ENCODE data around the gene RYR3. TPM values are rescaled to one million over a fixed set of nuclear protein-coding genes. Genes with fewer than 3 reads are reported as not detected.

The RYR3 gene
- total and polyA plus RNA-seq, 2 donors (not counting 1 experiment from before 2014, with no cell fraction given) = 0.17 TPM; not detected in 1

GRCh38 chr15:33344530-33344929 lies 33.8 kb downstream of the RYR3 start:
- Histone ChIP-seq H3K27ac (ENCODE audit: insufficient read depth, low read length) (no peak overlapping the region), H3K9ac (ENCODE audit: insufficient read depth, low read length) (no peak overlapping the region), H4K20me1 (ENCODE audit: control insufficient read depth, extremely low read depth, insufficient read depth, low read length) (no peaks in the 10 kb centered on the region), H3K27me3 (ENCODE audit: control insufficient read depth, insufficient read depth, low read length) (no peaks in the 10 kb centered on the region), H3K79me2 (ENCODE audit: control insufficient read depth, insufficient read depth, low read length) (no peaks in the 10 kb centered on the region), H3K9me3 (ENCODE audit: control insufficient read depth, insufficient read depth, low read depth, low read length) (no peaks in the 10 kb centered on the region), H3K4me2 (ENCODE audit: extremely low read depth, insufficient read depth, low read length) (no peak overlapping the region), H3K36me3 (ENCODE audit: control insufficient read depth, insufficient read depth, low read length) (no peaks in the 10 kb centered on the region), H3K4me1 (ENCODE audit: control insufficient read depth, extremely low read depth, insufficient read depth, low read length) (no peaks in the 10 kb centered on the region), H2AFZ (ENCODE audit: low read length) (no peak overlapping the region), H3K4me3 (replicated peaks in 1 of 4; ENCODE audit: control extremely low read depth in 1 of 4, insufficient read depth in 1 of 4, low read depth in 3 of 4, low read length in 4 of 4) (no peak overlapping the region)
- no peak for TF ChIP-seq CTCF (conservative IDR thresholded peaks at IDR 0.05 in 1 of 2, IDR thresholded peaks at IDR 0.05 in 1 of 2; ENCODE audit: low read depth in 1 of 2, low read length in 2 of 2)
- no peak for TF ChIP-seq EZH2 (IDR thresholded peaks at IDR 0.05; ENCODE audit: low read length, missing control alignments)
- DNase-seq (ENCODE audit: low read depth in 2 of 2) = no peak

- no peaks in the 10 kb centered on the region for H3K27me3 ChIP-seq (ENCODE audit: control insufficient read depth, insufficient read depth, low read length)
- H3K9me3 ChIP-seq (ENCODE audit: control insufficient read depth, insufficient read depth, low read depth, low read length) = no peaks in the 10 kb centered on the region
These were observed 43.6 kb downstream of the RYR3 start for GRCh38 chr15:33354411-33354810.

GRCh38 chr15:33357845-33358244 lies 47.1 kb downstream of the RYR3 start:
- Histone ChIP-seq H3K4me1 (ENCODE audit: control insufficient read depth, extremely low read depth, insufficient read depth, low read length) (no peaks in the 10 kb centered on the region), H2AFZ (ENCODE audit: low read length) (no peak overlapping the region), H3K9ac (ENCODE audit: insufficient read depth, low read length) (no peak overlapping the region), H3K79me2 (ENCODE audit: control insufficient read depth, insufficient read depth, low read length) (no peaks in the 10 kb centered on the region), H3K36me3 (ENCODE audit: control insufficient read depth, insufficient read depth, low read length) (no peaks in the 10 kb centered on the region), H3K27ac (ENCODE audit: insufficient read depth, low read length) (no peak overlapping the region), H3K4me2 (ENCODE audit: extremely low read depth, insufficient read depth, low read length) (no peak overlapping the region), H3K4me3 (replicated peaks in 1 of 4; ENCODE audit: control extremely low read depth in 1 of 4, insufficient read depth in 1 of 4, low read depth in 3 of 4, low read length in 4 of 4) (no peak overlapping the region), H3K9me3 (ENCODE audit: control insufficient read depth, insufficient read depth, low read depth, low read length) (no peaks in the 10 kb centered on the region), H3K27me3 (ENCODE audit: control insufficient read depth, insufficient read depth, low read length) (no peaks in the 10 kb centered on the region), H4K20me1 (ENCODE audit: control insufficient read depth, extremely low read depth, insufficient read depth, low read length) (no peaks in the 10 kb centered on the region)
- TF ChIP-seq EZH2 (IDR thresholded peaks at IDR 0.05; ENCODE audit: low read length, missing control alignments) (no peak), CTCF (conservative IDR thresholded peaks at IDR 0.05 in 1 of 2, IDR thresholded peaks at IDR 0.05 in 1 of 2; ENCODE audit: low read depth in 1 of 2, low read length in 2 of 2) (no peak)
- DNase-seq (ENCODE audit: low read depth in 2 of 2) = no peak

More at GRCh38 chr15:33354411-33354810, 43.6 kb downstream of the RYR3 start:
- H3K27ac ChIP-seq (ENCODE audit: insufficient read depth, low read length) = no peak overlapping the region
- TF ChIP-seq CTCF (conservative IDR thresholded peaks at IDR 0.05 in 1 of 2, IDR thresholded peaks at IDR 0.05 in 1 of 2; ENCODE audit: low read depth in 1 of 2, low read length in 2 of 2) (no peak), EZH2 (IDR thresholded peaks at IDR 0.05; ENCODE audit: low read length, missing control alignments) (no peak)
- H3K4me1 ChIP-seq (ENCODE audit: control insufficient read depth, extremely low read depth, insufficient read depth, low read length) = no peaks in the 10 kb centered on the region
- H3K36me3 ChIP-seq (ENCODE audit: control insufficient read depth, insufficient read depth, low read length) = no peaks in the 10 kb centered on the region
- H2AFZ ChIP-seq (ENCODE audit: low read length) = no peak overlapping the region
- no peak for DNase-seq (ENCODE audit: low read depth in 2 of 2)
- H3K9ac ChIP-seq (ENCODE audit: insufficient read depth, low read length) = no peak overlapping the region
- no peaks in the 10 kb centered on the region for H4K20me1 ChIP-seq (ENCODE audit: control insufficient read depth, extremely low read depth, insufficient read depth, low read length)
- no peak overlapping the region for H3K4me3 ChIP-seq (replicated peaks in 1 of 4; ENCODE audit: control extremely low read depth in 1 of 4, insufficient read depth in 1 of 4, low read depth in 3 of 4, low read length in 4 of 4)
- H3K79me2 ChIP-seq (ENCODE audit: control insufficient read depth, insufficient read depth, low read length) = no peaks in the 10 kb centered on the region
- no peak overlapping the region for H3K4me2 ChIP-seq (ENCODE audit: extremely low read depth, insufficient read depth, low read length)
